Large intestine (tissue), 12 donors: ENCODE data around the gene ANO2. TPM values are rescaled to one million over a fixed set of nuclear protein-coding genes. Genes with fewer than 3 reads are reported as not detected.

Source experiments
- DNase-seq, 2 donors: peaks; one replicate each; pipeline versions ENCODE4 v3.0.0 to v3.0.0-alpha.2; 2013
- H3K27ac ChIP-seq: one replicate; pipeline ENCODE4 v1.5.1; 2013; ENCODE audit warnings: low read length
- H3K27me3 ChIP-seq: 2 replicates; pipeline ENCODE4 v1.6.1; 2013; ENCODE audit warnings: low read length; ENCODE audit not compliant: control insufficient read depth, insufficient read depth
- H3K36me3 ChIP-seq: 2 replicates; pipeline ENCODE4 v1.6.1; 2013; ENCODE audit warnings: low read length; ENCODE audit not compliant: control insufficient read depth, insufficient read depth
- H3K4me1 ChIP-seq: one replicate; pipeline ENCODE4 v1.6.1; 2013; ENCODE audit warnings: low read length; ENCODE audit not compliant: control insufficient read depth, insufficient read depth
- H3K4me3 ChIP-seq: one replicate; pipeline ENCODE4 v1.5.1; 2013; ENCODE audit warnings: low read length
- H3K9me3 ChIP-seq: one replicate; pipeline ENCODE4 v1.6.1; 2013; ENCODE audit warnings: mild to moderate bottlenecking, low read depth, low read length, moderate library complexity; ENCODE audit not compliant: control insufficient read depth
- WGBS: methylation state at CpG from one replicate; pipeline ENCODE4 v1.1.5; 2013; ENCODE audit warnings: low lambda C conversion rate; ENCODE audit not compliant: insufficient coverage; 5-methylcytosine and 5-hydroxymethylcytosine counted together
- long read RNA-seq, 11 donors: transcript quantifications; one replicate each; lab custom pipeline, GENCODE V29; 2026
- polyA plus RNA-seq: library from polyadenylated mRNA; unstranded; fragments of 120-200 nt; gene quantifications from one replicate; pipeline ENCODE4 v1.2.1, GENCODE V29; 2013

Gene ANO2
- 2.7 TPM for polyA plus RNA-seq
- long read RNA-seq, donor 1 = 0 reads
- long read RNA-seq, donor 2 = 0 reads
- long read RNA-seq, donor 3 = 0 reads
- long read RNA-seq, donor 4 = 0 reads
- long read RNA-seq, donor 5 = 0 reads
- long read RNA-seq, donor 6 = 0 reads
- long read RNA-seq, donor 7 = 0 reads
- long read RNA-seq, donor 8 = 0 reads
- long read RNA-seq, donor 9 = 0 reads
- long read RNA-seq, donor 10 = 0 reads
- long read RNA-seq, donor 11 = 0 reads

GRCh38 chr12:5945071-5946008 is at the start of gene ANO2:
ANO2 (minus strand) TSS chr12:5945259; CDS start chr12:5945217, 42 bp downstream.
- peak within 1 kb of the TSS; percentile 16 for H3K4me3 ChIP-seq
- WGBS = no CpG with 5 or more reads among the region's 66 CpGs
- no peaks in the 10 kb centered on the region for H3K36me3 ChIP-seq
- no peak within 1 kb of the TSS for H3K27ac ChIP-seq
- H3K4me1 ChIP-seq = peaks cover 5% of the 10 kb centered on the region
- DNase-seq = peak; percentile 5 to 35
- no peaks in the 10 kb centered on the region for H3K9me3 ChIP-seq
- peaks cover 56% of the 10 kb centered on the region for H3K27me3 ChIP-seq

- Histone ChIP-seq H3K27me3 (no peaks in the 10 kb centered on the region), H3K4me3 (no peak overlapping the region), H3K4me1 (peaks cover 3% of the 10 kb centered on the region), H3K9me3 (no peaks in the 10 kb centered on the region), H3K27ac (no peak overlapping the region), H3K36me3 (no peaks in the 10 kb centered on the region)
- WGBS = 75% methylated on average over 1 of the region's 3 CpGs
- no peak for DNase-seq
Measured at GRCh38 chr12:5989621-5990020, 44.6 kb upstream of the ANO2 start.

- Histone ChIP-seq H3K27ac (no peak overlapping the region), H3K4me3 (no peak overlapping the region), H3K27me3 (no peaks in the 10 kb centered on the region)
Measured at GRCh38 chr12:5988659-5989116, 43.6 kb upstream of the ANO2 start.

GRCh38 chr12:5988088-5988487 is 43.0 kb upstream of the ANO2 start:
- H3K27me3 ChIP-seq = no peaks in the 10 kb centered on the region
- no peak overlapping the region for H3K27ac ChIP-seq
- no peaks in the 10 kb centered on the region for H3K9me3 ChIP-seq
- WGBS = no CpG with 5 or more reads among the region's 10 CpGs
- H3K4me1 ChIP-seq = peaks cover 3% of the 10 kb centered on the region
- DNase-seq = no peak
- no peak overlapping the region for H3K4me3 ChIP-seq
- H3K36me3 ChIP-seq = no peaks in the 10 kb centered on the region

More at GRCh38 chr12:5988659-5989116, 43.6 kb upstream of the ANO2 start:
- peak; percentile 68 to 70 for DNase-seq
- Histone ChIP-seq H3K9me3 (no peaks in the 10 kb centered on the region), H3K36me3 (no peaks in the 10 kb centered on the region), H3K4me1 (peaks cover 3% of the 10 kb centered on the region)
- WGBS = 0% methylated on average over 1 of the region's 10 CpGs

GRCh38 chr12:5987573-5987972 is 42.5 kb upstream of the ANO2 start:
- no peak for DNase-seq
- H3K4me1 ChIP-seq = peaks cover 3% of the 10 kb centered on the region
- H3K27ac ChIP-seq = no peak overlapping the region
- no peaks in the 10 kb centered on the region for H3K9me3 ChIP-seq
- H3K36me3 ChIP-seq = no peaks in the 10 kb centered on the region
- no peak overlapping the region for H3K4me3 ChIP-seq
- H3K27me3 ChIP-seq = no peaks in the 10 kb centered on the region
- WGBS = 84% methylated on average over 4 of the region's 5 CpGs

GRCh38 chr12:5985471-5985870 is 40.4 kb upstream of the ANO2 start:
- H3K27ac ChIP-seq = no peak overlapping the region
- H3K9me3 ChIP-seq = no peaks in the 10 kb centered on the region
- no peak for DNase-seq
- WGBS = no CpG with 5 or more reads among the region's 8 CpGs
- H3K4me3 ChIP-seq = no peak overlapping the region
- H3K4me1 ChIP-seq = peaks cover 3% of the 10 kb centered on the region
- no peaks in the 10 kb centered on the region for H3K27me3 ChIP-seq
- H3K36me3 ChIP-seq = no peaks in the 10 kb centered on the region

- Histone ChIP-seq H3K36me3 (no peaks in the 10 kb centered on the region), H3K27ac (no peak overlapping the region), H3K9me3 (no peaks in the 10 kb centered on the region), H3K27me3 (no peaks in the 10 kb centered on the region), H3K4me3 (no peak overlapping the region), H3K4me1 (peaks cover 3% of the 10 kb centered on the region)
- DNase-seq = no peak
- no CpG with 5 or more reads among the region's 9 CpGs for WGBS
Measured at GRCh38 chr12:5984873-5985272, 39.8 kb upstream of the ANO2 start.

- no peak overlapping the region for H3K27ac ChIP-seq
- peaks cover 3% of the 10 kb centered on the region for H3K4me1 ChIP-seq
- WGBS = 100% methylated on average over 1 of the region's 4 CpGs
- no peak overlapping the region for H3K4me3 ChIP-seq
- H3K36me3 ChIP-seq = no peaks in the 10 kb centered on the region
- H3K27me3 ChIP-seq = no peaks in the 10 kb centered on the region
- H3K9me3 ChIP-seq = no peaks in the 10 kb centered on the region
- DNase-seq = no peak
Measured at GRCh38 chr12:5982106-5982505, 37.0 kb upstream of the ANO2 start.

GRCh38 chr12:5977556-5977955 is 32.5 kb upstream of the ANO2 start:
- no peak overlapping the region for H3K4me3 ChIP-seq

GRCh38 chr12:5976711-5977110 is 31.7 kb upstream of the ANO2 start:
- WGBS = 79% methylated on average over 3 of the region's 6 CpGs
- Histone ChIP-seq H3K9me3 (no peaks in the 10 kb centered on the region), H3K4me3 (no peak overlapping the region), H3K4me1 (no peaks in the 10 kb centered on the region), H3K36me3 (no peaks in the 10 kb centered on the region), H3K27ac (no peak overlapping the region), H3K27me3 (peaks cover 7% of the 10 kb centered on the region)
- no peak for DNase-seq

More at GRCh38 chr12:5977556-5977955, 32.5 kb upstream of the ANO2 start:
- H3K9me3 ChIP-seq = no peaks in the 10 kb centered on the region
- no peaks in the 10 kb centered on the region for H3K36me3 ChIP-seq
- no peaks in the 10 kb centered on the region for H3K4me1 ChIP-seq
- no peak for DNase-seq
- no peak overlapping the region for H3K27ac ChIP-seq
- peaks cover 7% of the 10 kb centered on the region for H3K27me3 ChIP-seq
- no CpG with 5 or more reads among the region's 6 CpGs for WGBS
